NCI-H446 treated with DMSO at 0.1 percent for 48 hours (cell line): ENCODE data around the gene SLC9A2.

ENCODE experiments used
- DNase-seq: peaks from one replicate; lab custom pipeline; 2025; lab: John Stamatoyannopoulos, UW

The SLC9A2 gene

DNA sequence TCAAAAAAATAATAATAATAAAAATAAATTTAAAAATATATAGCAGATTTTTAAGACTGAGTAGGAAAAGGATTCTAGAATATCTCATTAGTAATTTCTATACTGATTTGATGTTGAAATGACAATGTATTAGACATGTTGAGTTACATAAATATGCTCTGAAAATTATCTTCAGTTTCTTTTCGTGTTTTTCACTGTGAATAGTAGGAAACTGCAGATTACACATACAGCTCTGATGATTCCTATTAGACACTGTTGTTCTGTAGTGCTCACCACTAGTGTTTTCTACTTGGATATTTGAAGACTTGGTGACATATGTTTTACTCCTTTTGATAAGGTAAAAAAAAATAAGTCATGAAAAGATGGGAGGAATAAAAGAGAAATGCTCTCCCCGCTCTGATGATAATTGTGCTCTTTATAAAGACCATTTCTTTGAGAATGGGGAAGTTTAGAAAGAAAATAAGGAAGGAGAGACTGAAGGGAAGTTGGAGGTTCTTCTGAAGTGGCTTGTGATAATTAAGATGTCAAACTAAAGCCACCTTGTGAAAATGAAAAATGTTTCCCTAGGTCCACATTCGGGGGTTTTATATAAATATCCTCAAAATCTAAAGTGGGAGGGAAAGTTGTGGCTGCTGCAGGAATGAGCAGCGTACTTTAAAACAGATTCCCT is 52.9 kb downstream of the SLC9A2 start:
- DNase-seq: no peak

DNA sequence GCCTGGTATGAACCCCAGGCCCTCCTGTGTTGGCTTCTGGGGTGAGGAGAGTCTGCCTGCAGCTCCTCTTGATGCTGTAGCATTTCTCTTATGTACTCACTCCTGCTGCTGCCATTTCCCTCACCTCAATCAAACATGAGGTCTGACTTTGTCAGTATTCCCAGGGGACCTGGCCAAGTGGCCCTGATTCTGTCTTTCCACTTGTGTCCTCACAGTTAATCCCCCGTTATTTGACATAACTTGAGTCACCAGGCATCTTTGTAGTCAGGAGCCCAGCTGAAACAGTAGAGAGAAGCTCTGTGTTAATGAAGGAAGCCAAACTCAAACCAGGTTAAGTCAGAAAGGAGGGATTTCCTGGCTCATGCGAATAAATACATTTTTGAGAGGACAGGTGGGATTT is 55.0 kb downstream of the SLC9A2 start:
- no peak for DNase-seq

DNA sequence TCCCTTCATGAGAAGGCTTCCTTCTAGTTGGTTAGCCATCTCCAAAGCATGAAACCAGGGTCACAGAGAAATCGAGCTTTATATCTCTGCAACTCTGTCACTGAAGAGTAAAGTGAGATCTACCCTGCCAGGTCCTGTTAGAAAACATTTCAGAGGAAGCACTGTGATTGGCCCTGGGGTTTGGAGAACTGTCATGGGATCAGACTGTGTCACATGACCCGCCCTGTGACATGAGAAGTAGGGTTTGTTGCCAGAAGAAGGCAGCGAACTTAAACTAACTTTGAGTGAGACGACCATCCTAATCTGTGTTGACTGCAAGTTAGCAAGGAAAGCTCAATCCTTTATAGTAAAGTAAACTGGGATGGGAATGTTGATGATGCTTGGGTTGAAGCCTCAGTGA is 55.5 kb downstream of the SLC9A2 start:
- DNase-seq: no peak

DNA sequence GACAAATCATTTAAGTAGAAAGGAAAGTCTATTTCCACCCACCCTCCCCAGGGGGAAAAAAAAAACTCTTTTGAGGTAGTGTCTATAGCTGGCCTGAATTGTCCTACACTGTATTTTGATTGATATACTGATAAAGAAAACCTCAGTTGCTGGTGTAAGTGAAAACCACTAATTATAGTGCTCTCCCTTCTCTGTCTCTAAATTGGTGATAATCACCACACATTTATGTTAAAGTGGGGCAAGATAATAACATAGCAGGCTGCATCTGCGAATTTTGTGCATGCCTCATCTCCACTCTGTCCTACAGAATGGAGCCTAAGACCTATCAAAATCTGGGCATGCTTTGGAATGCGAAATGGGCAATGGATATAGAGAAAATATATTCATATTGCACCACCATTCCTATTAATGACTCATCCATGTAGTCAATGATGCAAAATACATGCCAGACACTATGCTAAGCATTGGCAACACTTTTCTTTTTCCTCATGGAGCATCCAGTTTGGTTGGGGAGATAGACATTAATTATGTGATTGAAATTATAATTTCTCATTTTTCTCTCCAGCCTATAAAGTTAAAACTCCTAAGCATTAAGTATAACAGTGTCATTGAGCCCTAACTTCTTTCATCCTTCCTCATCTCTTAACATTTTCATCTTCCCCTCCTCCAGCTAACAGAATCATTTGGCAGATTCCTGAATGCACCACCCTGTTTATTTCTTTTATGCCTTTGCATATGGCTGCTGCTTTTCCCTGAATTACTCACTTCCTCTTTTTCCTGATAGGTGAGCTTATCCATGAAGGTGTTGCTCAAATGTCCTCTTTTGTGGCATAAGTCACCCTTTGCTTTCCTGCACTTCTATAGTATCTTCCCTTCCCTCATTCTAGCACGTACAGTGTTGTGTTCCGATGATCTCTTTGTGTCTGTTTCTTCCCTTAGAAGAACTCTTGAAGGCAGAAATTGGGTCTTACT is 58.2 kb downstream of the SLC9A2 start:
- DNase-seq: no peak

DNA sequence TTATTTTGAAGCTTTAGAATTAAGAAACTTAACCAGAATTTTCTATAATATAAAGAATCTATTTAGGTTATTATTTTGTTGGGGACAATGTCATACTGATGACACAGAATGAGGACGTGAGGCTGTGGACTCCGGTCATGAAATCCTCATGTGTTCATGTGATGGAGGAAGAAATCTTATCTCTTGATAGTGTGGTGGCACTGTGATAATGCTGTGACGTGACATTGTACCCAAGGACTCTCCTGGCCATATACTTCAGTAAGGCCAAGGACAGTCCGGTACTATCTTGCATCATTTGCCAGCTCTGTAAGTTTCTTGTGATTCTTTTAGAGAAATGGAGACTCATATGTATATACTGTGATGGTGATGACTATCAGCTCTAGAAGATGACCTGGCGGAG is 59.1 kb downstream of the SLC9A2 start:
- no peak for DNase-seq

DNA sequence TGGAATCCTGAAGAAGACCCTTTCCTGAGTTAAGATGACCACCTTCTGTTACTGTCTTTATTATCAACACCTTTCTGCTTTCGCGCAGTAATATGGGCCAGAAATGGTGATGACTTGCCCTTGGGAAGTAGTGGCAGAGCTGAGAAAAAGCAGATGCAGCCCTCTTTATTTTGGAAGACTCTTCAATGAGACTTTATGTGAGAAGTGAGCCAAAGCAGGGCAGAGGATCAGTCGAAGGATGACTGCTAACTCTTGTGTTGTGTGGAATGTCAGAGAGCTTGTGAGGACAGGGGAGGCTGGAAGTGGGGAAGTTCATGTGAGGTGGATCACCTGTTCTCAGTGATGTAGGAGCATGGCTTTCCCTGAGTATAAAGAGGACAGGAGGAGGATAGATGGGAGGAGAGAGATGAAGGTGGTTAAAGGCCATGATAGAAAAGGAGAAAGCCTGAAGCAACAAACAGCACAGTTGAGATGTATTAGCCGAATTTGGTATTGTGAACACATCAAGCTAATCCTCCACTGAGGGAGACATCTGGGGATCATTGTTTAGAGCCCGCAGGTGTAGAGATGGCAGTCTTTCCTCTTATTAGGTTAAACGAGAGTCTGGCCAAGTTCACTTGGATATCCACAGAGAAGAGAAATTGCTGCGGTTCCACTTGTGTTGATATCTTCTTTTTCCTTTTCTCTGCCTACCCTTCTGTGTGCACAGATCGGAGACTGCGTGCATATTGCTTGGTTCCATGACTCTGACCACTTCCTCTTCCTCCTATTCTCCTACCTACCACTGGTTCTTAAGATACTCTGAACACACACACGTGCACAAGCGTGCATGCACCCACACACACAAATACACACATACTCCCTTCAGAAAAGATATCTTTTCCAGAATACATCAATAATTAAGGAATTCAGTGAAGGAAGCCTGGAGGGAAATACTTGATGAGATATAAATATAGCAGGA is 67.4 kb downstream of the SLC9A2 start:
- no peak for DNase-seq

DNA sequence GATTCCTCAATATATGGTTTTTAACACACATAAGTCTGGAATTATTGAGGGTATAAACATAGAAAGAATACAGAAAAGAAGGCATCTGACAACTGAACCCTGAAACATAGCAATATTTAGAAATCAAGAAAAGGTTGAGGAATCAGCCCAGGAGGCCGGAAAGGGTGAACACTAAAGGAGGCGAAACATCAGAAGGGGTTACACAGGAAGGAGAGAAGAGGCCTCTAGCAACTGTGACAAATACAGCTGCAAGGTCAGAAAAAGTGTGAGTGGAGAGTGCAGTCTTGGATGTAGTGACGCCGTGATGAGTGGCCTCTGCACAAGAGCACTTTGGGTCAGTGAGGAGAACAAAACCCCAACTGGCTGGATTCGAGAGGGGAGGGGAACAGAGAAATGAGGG is 70.7 kb downstream of the SLC9A2 start:
- DNase-seq: no peak

DNA sequence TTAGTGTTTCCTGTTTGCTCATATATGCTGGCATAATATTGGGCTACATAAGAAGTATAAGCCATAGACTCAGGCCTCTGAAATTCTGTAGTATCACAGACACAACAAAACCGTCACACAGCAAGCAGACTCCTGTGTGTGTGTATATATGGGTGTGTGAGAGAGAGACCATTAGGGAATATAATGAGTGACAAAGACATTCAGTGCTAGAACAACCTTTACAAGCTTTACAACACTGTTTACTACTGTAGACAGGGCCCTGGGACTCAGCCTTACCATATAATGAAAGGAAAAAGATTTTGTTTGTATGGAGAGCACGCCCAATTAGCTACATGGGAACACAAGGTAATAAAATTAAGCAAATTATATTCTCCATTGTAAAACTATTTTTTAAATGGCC is 77.1 kb downstream of the SLC9A2 start:
- DNase-seq: no peak

DNA sequence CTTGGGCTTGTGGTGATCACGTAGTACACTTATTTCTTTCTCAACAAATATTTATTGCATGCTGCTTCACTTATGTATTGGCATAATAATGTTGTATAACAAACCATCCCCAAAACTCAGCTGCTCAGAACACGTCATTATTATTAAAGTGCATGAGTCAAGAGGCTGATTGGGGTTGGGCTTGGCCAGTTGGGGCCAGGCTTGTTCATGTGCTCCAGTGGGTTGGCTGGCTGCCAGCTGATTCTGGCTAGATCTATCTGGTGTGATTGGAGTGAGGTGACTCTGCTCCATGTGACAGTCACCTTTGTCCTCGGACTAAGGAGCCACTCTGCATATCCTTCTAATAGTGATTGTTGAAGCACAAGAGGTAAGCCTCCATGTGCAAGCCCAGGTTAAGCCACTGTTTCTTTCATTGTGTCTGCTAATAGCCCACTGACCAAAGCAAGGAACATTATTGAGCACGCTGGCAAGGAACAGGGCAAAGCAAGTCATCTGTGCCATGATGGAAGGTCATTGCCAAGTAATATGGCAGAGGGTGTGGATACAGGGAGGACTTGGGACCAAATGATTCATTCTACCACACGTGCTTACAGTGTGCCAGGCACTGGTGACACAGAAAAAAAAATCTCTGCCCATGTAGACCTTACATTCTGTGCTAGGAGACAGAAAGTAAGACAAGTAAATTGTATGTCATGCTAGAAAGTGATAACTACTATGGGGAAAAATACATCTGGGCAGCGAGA is 79.2 kb downstream of the SLC9A2 start:
- DNase-seq: no peak

DNA sequence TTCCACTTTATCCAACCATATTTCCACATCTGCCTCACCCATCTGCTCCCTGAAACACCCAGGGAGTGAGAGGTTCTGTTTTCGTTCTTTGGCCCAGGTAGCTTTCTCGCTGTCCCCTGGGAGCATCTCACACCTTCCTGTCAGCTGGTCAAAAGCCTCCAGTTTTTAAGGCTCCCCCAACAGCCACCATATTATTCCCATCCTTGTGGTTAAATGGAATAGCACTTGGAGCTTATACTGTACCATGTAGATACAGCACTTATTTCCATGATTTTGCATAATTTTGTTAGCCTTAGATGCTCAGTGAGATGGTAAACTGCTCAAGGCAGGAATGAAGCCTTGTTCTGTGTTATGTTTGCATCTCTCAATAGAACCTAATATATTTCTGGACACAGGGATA is 84.0 kb downstream of the SLC9A2 start:
- no peak for DNase-seq

DNA sequence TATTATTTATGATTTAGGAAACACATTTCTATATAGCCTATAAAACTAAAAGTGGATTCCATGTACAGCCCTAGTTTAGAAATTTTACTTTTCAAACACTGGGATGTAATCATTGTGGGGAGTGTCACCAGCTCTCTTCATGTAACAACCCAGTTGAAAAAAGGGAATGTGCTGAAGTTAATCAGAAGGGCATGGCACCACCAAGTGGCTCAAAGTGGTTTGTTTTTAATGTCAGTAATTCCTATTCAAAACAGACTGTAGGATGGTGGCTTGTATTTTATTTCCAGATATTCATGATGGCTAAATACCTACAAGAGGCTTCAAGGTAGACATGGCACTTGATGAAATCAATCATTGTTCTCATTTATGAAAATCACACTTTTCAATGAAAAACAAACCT is 84.4 kb downstream of the SLC9A2 start:
- no peak for DNase-seq

DNA sequence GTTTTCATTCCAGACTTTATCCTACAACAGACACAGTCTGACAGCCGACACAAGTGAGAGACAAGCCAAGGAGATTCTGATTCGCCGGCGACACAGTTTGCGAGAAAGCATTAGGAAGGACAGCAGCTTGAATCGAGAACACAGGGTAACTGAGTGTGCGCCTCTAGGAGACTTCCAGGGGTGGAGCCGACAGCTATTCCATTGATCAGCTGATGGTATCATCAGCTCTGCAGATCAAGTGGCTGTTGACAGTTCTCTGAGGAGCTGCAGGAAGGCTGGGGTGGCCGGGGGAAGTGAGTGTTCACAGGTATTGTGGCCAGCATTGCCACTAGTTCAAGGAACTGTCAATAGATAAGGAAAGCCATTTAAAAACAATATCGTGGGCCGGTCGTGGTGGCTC is 85.2 kb downstream of the SLC9A2 start:
- DNase-seq: no peak

DNA sequence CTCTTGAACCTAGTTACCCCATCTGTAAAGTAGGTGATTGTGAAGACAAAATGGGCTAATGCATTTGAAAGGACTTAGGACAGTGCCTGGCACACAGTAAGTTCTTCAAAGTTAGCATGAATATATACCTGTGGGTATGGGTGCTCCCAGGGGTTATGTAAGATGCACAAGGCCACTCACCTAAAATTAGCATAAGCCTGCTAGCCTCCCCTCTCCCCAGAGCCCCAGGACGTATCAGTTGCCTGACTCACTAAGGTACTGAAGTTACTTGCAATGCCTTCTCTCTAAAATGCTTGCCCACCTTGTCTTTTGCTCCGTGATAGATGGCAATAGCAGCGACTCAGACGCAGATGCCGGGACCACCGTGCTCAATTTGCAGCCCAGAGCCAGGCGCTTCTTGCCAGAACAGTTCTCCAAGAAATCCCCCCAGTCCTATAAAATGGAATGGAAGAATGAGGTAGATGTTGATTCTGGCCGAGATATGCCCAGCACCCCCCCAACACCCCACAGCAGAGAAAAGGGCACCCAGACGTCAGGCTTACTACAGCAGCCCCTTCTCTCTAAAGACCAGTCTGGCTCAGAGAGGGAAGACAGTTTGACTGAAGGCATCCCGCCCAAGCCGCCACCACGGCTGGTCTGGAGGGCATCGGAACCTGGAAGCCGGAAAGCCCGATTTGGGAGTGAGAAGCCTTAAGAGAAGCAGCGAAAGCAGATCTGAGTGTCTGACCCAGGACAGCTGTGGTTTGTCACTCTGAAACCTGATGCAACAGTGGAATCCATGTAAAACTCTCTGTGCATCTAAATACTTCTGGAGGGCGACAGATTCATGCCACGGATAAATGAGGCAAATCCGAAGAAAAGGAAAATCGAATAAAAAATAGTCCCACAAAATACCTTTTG is 88.7 kb downstream of the SLC9A2 start:
- DNase-seq: no peak

DNA sequence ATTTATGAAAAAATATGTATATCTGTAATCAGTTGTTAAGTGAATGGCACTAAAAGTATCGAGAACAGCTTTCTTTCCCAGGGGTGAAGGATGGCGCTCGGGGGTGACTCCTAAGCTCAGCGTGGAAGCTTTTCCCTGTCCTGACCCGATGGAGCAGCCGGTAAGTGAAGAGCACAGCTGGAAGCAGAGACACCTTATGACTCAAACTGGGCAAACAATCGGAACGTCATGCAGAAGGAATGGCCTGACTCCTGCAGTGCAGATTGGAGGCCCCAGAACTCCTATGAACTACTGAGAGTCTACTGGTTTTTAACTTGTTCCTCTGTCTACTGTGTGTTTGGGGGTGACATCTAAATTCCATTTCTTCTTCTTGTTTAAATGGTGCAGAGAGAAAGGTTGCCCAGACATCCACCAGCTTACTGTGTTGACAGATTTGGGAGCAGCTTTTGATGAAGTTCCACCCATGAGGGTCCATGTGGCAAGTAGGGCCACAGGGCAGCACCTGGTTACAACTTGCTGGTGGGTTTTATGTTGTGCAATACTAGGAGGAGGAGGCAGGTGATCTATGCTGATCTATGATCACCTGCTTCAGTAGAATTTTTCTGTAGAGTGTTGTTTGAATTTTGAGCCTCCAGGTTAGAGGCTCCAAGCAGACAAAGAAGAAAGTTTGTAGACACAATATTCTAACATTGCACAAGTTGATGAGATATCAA is 89.7 kb downstream of the SLC9A2 start:
- DNase-seq: no peak

DNA sequence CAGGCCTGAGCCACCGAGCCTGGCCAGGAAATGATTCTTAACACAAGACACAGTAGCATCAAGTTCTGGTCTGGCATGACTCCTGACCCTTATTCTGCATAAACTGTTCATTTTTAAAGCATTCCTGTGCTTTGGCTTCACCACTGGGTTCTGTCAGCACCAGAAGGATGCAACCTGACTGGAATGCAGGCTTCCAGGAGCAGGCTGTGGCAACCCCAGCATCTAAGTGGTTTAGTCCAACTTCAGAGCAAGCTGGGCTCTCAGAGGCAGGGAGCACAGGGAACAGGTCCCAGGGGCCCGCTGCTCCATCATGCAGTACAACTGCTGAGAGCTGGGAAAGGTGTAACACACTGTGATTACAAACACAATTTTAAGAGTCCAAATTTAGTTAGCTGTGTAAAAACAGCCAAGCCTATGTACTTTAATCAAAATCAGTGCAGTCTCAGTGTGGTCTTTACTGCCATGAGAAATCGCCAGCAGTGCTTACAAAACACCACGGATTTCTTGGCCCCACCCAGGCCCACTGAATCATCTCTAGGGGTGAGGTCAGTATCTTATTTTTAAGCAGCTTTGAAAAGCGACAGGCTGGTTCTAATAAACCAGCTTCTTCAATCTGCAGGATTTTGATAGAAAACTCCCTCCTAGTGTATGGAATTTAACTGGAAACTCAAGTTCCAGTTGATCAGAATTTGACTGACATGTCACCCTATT is 98.1 kb downstream of the SLC9A2 start:
- no peak for DNase-seq

DNA sequence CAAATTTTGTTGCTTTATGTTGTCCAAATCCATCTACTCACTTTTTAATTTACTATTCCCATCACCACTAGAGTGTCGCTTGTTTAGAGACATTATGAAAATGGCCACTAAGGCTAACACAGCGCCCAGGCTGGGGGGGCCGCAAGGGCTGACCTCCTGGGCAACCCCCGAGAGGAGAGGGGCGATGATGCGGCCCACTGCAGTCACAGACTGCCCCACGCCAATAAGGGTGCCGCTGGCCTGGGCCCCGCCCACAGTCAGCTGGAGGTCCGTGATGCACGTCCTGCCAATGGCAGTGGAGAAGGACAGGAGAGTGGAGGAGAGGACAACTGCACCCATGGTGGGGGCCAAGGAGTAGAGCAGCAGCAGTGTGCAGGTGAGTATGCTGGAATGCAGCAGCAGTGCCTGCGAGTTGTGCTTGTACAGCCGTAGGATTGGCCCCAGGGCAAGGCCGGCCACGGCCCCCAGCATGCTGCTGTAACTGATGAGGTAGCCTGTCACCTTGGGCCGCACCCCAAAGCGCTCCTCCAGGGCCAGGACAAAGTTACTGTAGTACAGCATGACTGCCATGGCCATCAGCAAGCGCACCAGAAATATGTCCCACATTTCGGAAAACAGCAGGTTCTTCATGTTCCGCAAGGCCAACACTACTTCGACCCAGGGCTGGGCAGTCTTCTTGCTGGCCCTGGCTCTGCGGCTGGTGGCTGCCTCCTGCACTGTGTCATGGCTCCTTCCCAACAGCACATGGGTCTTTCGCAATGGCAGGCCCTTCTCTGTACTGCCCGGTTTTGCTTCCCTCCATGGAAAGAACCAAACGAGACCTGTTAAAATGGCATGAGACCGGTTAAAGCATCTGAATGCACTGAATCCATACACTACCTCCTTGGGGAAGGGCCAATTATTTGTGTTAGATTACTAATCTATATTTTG is 99.3 kb downstream of the SLC9A2 start:
- no peak for DNase-seq

DNA sequence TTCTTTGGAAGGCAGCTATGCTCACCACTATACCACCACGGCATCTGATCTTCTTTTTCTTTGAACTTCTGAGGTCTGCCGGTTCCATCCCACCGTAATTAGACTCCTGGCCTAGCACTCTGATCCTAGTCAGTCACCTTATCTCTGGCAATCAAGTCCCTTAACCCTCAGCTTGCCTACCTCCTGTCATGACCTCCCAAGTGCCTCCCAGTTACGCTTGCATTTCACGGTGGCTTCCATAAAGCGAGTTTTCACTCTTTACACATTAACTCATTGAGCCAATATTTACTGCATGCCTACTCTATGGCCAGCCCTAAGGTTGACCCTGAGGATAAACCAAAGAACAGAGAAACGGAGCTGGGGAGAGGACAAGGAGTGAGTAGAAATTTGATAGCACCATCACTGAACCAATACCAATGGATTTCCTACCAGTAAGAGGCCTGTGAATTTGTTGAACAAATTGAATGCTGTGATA is 104.7 kb downstream of the SLC9A2 start:
- DNase-seq: no peak

DNA sequence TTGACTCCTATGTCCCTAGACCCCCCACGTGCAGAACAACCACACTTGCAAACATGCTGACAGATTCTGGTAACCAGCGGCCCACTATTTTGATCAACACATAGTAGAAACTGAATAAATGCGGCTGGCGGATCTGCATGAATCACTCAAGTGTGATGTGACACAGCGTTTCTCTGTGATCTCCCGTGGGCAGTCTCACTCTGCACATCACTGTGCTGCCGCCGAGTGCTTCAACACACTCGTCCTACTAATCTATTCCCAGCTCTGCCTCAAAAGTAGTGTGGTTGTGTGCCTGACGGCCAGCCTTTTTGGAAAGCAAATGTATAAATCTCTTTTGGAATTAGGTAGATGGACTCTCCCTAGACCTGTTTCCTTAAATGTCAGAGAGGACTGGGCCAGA is 105.2 kb downstream of the SLC9A2 start:
- no peak for DNase-seq
